ENCODE measurements around the gene CANT1.

GRCh38 chr17:79039886-79040285 lies 30.3 kb upstream of the CANT1 start:
- TF ChIP-seq ZBTB43 (CRISPR knock-in tag; conservative IDR thresholded peaks at IDR 0.05) (no peak), CTCF (CRISPR knock-in tag; IDR thresholded peaks at IDR 0.05) (no peak), SRF (IDR thresholded peaks at IDR 0.05; ENCODE audit: low read depth, low read length) (no peak), TGIF2 (CRISPR knock-in tag; IDR thresholded peaks at IDR 0.05) (no peak), TFAP4 (IDR thresholded peaks at IDR 0.05; ENCODE audit: borderline replicate concordance, low read depth) (no peak), EZH2 (conservative IDR thresholded peaks at IDR 0.05; ENCODE audit: low read depth, low read length) (no peak)
